Heart left ventricle (tissue), 13 donors: ENCODE data around the gene NOP9.

ENCODE experiments used
- POLR2A ChIP-seq, 2 donors: fragments of 450-650 bp; IDR thresholded peaks; one replicate each; pipeline ENCODE4 v1.6.1; 2017; ENCODE audit warnings: antibody characterized with exemption in 2 of 2, mild to moderate bottlenecking in 2 of 2, moderate library complexity in 2 of 2
- TF ChIP-seq, protein P1 (sequence below), 12 donors: fragments of 200-600 bp; sonication (generic) in 4 of 12; IDR thresholded peaks; one replicate each; pipeline versions ENCODE4 v1.5.0 to v1.8.0; 2018 to 2022; ENCODE audit warnings: antibody characterized with exemption in 12 of 12, mild to moderate bottlenecking in 5 of 12
- donor health status: ischemic (EF 13 %, LVEDD 7.1; RV severe dilation, severe dysfunction).
- donor health status: DM: no; HTN: yes; CAD: no.
- donor health status: DM: no; HTN: no; CAD: no.
- donor health status: ischemic (EF 25% LVEDD 6.9; RV normal size, moderate dysfunction).
- donor health status: ischemic (EF 25% LVEDD 5.7; RV mildly dilated, moderate dysfunction).
- donor health status: ischemic (EF 35%, LVEDD 5.7; RV mildly dilated, moderate dysfunction).
- donor health status: nonischemic (EF 11% LVEDD 7.7; RV severe dilation, severe dysfunction).
- donor health status: DM: yes; HTN: yes; CAD: no.
- donor health status: PGD.
- donor health status: ischemic (EF 29% LVEDD 5.4; RV normal size, mild dysfunction).
- donor health status: nonischemic (EF 23%, LVEDD 6.1; RV moderate dilation, normal function).

DNA sequence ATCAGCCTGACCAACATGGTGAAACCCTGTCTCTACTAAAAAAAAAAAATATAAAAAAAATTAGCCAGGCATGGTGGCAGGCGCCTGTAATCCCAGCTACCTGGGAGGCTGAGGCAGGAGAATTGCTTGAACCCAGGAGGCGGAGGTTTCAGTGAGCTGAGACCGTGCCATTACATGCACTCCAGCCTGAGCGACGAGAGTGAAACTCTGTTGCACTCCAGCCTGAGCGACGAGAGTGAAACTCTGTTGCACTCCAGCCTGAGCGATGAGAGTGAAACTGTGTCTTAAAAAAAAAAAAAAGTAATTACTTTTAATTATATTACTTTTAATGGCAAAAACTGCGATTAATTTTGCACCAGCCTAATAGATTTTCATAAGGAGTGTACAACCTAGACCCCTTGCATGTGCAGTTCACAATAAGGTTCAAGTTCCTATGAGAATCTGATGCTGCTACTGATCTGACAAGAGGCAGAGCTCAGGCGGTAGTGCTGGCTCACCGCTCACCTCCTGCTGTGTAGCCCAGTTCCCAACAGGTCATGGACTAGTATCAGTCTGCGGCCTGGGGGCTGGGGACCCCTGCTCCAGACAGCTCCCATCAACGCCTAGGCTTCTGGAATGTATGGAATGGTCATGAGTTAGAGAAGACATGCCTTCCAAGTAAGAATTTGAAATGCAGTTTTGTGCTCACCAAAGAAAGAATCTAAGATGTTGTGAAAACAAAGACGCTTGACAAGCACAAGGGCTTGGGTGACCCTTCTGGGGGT is 21.7 kb downstream of the NOP9 start:
- TF ChIP-seq, protein P1, sequence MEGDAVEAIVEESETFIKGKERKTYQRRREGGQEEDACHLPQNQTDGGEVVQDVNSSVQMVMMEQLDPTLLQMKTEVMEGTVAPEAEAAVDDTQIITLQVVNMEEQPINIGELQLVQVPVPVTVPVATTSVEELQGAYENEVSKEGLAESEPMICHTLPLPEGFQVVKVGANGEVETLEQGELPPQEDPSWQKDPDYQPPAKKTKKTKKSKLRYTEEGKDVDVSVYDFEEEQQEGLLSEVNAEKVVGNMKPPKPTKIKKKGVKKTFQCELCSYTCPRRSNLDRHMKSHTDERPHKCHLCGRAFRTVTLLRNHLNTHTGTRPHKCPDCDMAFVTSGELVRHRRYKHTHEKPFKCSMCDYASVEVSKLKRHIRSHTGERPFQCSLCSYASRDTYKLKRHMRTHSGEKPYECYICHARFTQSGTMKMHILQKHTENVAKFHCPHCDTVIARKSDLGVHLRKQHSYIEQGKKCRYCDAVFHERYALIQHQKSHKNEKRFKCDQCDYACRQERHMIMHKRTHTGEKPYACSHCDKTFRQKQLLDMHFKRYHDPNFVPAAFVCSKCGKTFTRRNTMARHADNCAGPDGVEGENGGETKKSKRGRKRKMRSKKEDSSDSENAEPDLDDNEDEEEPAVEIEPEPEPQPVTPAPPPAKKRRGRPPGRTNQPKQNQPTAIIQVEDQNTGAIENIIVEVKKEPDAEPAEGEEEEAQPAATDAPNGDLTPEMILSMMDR (IDR thresholded peaks at IDR 0.05): no peak
- TF ChIP-seq POLR2A (IDR thresholded peaks at IDR 0.05): no peak
